ENCODE measurements around the gene RCC2.

Gene RCC2

DNA sequence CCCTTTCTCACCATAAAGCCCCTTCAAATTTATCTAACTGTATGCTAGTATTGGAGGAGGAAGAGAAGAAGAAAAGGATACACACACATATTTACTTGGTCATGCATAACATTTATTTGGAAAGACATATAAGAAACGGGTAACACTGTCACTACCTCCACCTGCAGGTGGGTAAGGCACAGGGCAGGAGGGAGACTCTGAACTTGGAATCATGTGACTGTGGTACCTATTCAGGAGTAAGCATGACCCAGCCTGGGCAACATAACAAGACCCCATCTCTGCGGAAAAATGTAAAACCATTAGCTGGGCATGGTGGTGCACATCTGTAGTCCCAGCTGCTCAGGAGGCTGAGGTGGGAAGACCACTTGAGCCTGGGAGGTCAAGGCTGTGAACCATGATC is 68.9 kb downstream of the RCC2 start:
- DNase-seq: peak; percentile 12

DNA sequence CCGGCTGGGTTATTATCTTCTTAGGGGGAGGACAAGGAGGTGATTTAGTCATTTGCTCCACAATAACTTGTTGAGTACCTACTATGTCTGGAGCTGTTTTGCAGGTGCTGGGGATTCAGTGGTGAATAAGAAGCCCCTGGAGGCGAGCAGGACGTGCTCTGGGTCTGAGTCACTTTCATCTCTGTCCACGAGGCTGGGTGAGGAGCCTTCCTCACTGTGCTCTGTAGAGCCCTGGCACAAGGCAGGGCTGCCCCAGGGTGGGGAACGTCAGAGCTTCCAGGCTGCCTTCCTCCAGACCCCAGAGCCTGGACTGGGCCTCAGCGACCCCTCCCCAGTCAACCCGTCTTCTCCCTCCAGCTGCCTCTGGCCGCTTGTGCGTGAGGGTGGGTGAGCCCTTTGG is 70.0 kb downstream of the RCC2 start:
- no peak for DNase-seq

DNA sequence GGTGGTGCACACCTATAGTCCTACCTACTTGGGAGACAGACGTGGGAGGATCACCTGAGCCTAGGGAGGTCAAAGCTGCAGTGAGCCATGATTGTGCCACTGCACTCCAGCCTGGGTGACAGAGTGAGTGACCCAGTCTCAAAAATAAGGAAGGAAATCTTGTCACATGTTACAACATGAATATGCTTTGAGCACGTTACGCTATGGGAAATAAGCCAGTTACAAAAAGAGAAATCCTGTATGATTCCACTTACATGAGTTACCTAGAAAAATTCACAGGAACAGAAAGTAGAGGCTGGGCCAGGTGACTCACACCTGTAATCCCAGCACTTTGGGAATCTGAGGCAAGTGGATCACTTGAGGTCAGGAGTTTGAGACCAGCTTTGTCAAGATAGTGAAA is 74.2 kb downstream of the RCC2 start:
- no peak for DNase-seq

GRCh38 chr1:17363771-17364170 is 75.7 kb downstream of the RCC2 start:
- no peak for DNase-seq

DNA sequence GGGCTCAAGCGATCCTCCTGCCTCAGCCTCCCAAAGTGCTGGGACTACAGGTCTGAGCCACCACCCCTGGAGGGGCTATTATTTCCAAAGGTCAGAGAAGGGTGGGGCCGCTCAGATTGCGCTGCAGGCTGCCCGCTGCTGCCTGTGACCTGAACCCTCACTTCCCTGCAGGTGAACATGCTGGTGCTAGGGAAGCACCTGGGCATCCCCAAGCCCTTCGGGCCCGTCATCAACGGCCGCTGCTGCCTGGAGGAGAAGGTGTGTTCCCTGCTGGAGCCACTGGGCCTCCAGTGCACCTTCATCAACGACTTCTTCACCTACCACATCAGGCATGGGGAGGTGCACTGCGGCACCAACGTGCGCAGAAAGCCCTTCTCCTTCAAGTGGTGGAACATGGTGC is 76.1 kb downstream of the RCC2 start:
- DNase-seq: no peak

DNA sequence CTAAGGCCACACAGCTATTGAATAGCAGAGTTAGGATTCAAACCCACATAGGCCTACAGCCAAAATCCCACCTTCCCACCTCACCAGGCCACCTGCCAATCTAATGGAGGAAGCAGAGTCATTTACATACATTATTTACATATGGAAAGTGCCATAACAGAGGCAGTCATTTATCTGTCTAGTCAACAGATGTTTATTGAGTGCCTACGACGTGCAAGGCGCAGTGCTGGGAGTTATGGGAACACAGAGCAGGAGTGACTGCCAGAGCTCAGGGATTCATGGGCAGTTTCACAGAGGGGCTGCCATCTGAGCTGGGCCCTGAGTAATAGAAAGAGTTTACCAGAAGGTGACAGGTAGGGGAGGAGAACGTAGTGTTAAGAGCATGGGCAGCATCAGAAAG is 77.8 kb downstream of the RCC2 start:
- no peak for DNase-seq

DNA sequence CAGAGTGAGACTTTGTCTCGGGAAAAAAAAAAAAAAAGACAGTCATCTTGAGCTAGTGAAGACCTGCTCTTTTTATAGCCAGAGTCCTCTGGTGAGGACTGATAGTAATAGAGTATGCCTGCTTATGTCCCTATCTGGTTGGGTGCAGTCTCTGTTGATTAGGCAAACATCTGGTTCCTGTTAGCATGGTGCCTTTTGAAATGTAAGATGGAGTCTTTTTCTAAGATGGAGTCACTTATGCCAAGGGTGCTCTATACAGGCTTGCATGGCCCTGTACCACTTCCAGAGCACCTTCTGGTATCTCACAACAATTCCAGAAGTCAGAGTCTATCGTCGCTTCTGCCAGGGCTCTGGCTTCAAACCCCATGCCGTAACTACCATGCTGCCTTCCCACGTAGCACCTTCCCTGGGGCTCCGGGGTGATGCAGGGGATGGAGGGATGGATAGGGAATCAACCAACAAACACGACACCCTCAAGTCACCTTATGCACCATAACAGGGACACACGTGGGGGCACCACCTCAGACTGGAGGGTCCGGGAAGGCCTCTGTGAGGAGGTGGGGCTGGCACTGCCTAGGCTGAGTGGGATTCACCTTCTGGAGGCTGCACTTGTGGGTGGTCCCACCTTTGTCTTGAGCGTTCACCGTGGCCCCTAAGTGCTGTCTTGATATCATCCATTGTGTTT is 79.1 kb downstream of the RCC2 start:
- DNase-seq: no peak

DNA sequence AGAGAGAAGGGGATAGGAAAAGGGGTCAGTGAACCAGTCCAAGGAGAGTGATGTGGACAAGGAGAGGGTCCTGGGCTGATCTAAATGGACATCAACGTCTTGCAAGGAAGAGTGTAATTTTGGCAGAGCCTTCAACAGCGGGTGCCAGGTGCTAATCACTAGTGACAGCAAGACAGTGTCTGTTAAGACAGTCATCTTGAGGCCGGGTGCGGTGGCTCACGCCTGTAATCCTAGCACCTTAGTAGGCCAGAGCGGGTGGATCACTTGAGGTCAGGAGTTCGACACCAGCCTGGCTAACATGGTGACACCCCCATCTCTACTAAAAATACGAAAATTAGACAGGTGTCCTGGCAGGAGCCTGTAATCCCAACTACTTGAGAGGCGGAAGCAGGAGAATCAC is 79.7 kb downstream of the RCC2 start:
- no peak for DNase-seq

- DNase-seq: no peak
Measured at GRCh38 chr1:17359031-17359430, 80.4 kb downstream of the RCC2 start.

GRCh38 chr1:17358557-17358956 is 80.9 kb downstream of the RCC2 start:
- DNase-seq: no peak
